ENCODE results near the gene SCN1B.

The SCN1B gene

GRCh38 chr19:35046461-35046860 lies 16.2 kb downstream of the SCN1B start (continued):
- no peak for TF ChIP-seq ZNF792 (tag by site-specific recombination; IDR thresholded peaks at IDR 0.05)
- TF ChIP-seq, protein P1, sequence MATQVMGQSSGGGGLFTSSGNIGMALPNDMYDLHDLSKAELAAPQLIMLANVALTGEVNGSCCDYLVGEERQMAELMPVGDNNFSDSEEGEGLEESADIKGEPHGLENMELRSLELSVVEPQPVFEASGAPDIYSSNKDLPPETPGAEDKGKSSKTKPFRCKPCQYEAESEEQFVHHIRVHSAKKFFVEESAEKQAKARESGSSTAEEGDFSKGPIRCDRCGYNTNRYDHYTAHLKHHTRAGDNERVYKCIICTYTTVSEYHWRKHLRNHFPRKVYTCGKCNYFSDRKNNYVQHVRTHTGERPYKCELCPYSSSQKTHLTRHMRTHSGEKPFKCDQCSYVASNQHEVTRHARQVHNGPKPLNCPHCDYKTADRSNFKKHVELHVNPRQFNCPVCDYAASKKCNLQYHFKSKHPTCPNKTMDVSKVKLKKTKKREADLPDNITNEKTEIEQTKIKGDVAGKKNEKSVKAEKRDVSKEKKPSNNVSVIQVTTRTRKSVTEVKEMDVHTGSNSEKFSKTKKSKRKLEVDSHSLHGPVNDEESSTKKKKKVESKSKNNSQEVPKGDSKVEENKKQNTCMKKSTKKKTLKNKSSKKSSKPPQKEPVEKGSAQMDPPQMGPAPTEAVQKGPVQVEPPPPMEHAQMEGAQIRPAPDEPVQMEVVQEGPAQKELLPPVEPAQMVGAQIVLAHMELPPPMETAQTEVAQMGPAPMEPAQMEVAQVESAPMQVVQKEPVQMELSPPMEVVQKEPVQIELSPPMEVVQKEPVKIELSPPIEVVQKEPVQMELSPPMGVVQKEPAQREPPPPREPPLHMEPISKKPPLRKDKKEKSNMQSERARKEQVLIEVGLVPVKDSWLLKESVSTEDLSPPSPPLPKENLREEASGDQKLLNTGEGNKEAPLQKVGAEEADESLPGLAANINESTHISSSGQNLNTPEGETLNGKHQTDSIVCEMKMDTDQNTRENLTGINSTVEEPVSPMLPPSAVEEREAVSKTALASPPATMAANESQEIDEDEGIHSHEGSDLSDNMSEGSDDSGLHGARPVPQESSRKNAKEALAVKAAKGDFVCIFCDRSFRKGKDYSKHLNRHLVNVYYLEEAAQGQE (tag by site-specific recombination; IDR thresholded peaks at IDR 0.05) = no peak
- TF ChIP-seq ZNF580 (tag by site-specific recombination; IDR thresholded peaks at IDR 0.05) = no peak
- no peak for TF ChIP-seq GLIS1 (tag by site-specific recombination; IDR thresholded peaks at IDR 0.05)
- no peak for TF ChIP-seq GFI1B (tag by site-specific recombination; IDR thresholded peaks at IDR 0.05)
- no peak for TF ChIP-seq GLI4 (tag by site-specific recombination; IDR thresholded peaks at IDR 0.05)
- no peak for TF ChIP-seq ZNF10 (tag by site-specific recombination; IDR thresholded peaks at IDR 0.05)
- no peak for TF ChIP-seq ZNF350 (tag by site-specific recombination; IDR thresholded peaks at IDR 0.05)

- H3K36me3 ChIP-seq (ENCODE audit: control insufficient read depth in 2 of 2, insufficient read depth in 1 of 2, low read length in 2 of 2) = no peaks in the 10 kb centered on the region
- H3K27ac ChIP-seq (ENCODE audit: extremely low read depth, low read depth, low read length) = no peak overlapping the region
- no peak overlapping the region for H3K4me3 ChIP-seq (ENCODE audit: low read depth, low read length)
- H3K9me3 ChIP-seq (ENCODE audit: control insufficient read depth, insufficient read depth, low read depth, low read length) = no peaks in the 10 kb centered on the region
- peaks cover 6% of the 10 kb centered on the region; the same call in 1 of the 2 replicates for H3K4me1 ChIP-seq (ENCODE audit: control insufficient read depth, insufficient read depth, low read length)
- ChIA-PET CTCF (interaction anchor here (0.6 to 9.6 kb wide), 15 partner anchors 7 to 253 kb away, joined by 3 to 193 read pairs (median 5); partner anchors contain the start of genes FXYD1 and LGI4), POLR2A (no interaction called here)
- TF ChIP-seq PRDM10 (tag by site-specific recombination; IDR thresholded peaks at IDR 0.05) (peak; percentile 76), ZNF341 (tag by site-specific recombination; IDR thresholded peaks at IDR 0.05; ENCODE audit: low read depth) (0 out of 2 replicates have a peak, but pooled peaks have one; percentile 21), ZIC2 (tag by site-specific recombination; IDR thresholded peaks at IDR 0.05) (peak; percentile 99), ZNF138 (tag by site-specific recombination; IDR thresholded peaks at IDR 0.05; ENCODE audit: borderline replicate concordance) (no peak), ZNF248 (tag by site-specific recombination; IDR thresholded peaks at IDR 0.05) (no peak), ZNF362 (tag by site-specific recombination; IDR thresholded peaks at IDR 0.05) (no peak), ZNF555 (tag by site-specific recombination; conservative IDR thresholded peaks at IDR 0.05) (no peak), ZNF785 (tag by site-specific recombination; IDR thresholded peaks at IDR 0.05) (no peak)
- TF ChIP-seq, protein P2, sequence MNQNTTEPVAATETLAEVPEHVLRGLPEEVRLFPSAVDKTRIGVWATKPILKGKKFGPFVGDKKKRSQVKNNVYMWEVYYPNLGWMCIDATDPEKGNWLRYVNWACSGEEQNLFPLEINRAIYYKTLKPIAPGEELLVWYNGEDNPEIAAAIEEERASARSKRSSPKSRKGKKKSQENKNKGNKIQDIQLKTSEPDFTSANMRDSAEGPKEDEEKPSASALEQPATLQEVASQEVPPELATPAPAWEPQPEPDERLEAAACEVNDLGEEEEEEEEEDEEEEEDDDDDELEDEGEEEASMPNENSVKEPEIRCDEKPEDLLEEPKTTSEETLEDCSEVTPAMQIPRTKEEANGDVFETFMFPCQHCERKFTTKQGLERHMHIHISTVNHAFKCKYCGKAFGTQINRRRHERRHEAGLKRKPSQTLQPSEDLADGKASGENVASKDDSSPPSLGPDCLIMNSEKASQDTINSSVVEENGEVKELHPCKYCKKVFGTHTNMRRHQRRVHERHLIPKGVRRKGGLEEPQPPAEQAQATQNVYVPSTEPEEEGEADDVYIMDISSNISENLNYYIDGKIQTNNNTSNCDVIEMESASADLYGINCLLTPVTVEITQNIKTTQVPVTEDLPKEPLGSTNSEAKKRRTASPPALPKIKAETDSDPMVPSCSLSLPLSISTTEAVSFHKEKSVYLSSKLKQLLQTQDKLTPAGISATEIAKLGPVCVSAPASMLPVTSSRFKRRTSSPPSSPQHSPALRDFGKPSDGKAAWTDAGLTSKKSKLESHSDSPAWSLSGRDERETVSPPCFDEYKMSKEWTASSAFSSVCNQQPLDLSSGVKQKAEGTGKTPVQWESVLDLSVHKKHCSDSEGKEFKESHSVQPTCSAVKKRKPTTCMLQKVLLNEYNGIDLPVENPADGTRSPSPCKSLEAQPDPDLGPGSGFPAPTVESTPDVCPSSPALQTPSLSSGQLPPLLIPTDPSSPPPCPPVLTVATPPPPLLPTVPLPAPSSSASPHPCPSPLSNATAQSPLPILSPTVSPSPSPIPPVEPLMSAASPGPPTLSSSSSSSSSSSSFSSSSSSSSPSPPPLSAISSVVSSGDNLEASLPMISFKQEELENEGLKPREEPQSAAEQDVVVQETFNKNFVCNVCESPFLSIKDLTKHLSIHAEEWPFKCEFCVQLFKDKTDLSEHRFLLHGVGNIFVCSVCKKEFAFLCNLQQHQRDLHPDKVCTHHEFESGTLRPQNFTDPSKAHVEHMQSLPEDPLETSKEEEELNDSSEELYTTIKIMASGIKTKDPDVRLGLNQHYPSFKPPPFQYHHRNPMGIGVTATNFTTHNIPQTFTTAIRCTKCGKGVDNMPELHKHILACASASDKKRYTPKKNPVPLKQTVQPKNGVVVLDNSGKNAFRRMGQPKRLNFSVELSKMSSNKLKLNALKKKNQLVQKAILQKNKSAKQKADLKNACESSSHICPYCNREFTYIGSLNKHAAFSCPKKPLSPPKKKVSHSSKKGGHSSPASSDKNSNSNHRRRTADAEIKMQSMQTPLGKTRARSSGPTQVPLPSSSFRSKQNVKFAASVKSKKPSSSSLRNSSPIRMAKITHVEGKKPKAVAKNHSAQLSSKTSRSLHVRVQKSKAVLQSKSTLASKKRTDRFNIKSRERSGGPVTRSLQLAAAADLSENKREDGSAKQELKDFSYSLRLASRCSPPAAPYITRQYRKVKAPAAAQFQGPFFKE (tag by site-specific recombination; IDR thresholded peaks at IDR 0.05; ENCODE audit: borderline replicate concordance) = no peak
- TF ChIP-seq, protein P3, sequence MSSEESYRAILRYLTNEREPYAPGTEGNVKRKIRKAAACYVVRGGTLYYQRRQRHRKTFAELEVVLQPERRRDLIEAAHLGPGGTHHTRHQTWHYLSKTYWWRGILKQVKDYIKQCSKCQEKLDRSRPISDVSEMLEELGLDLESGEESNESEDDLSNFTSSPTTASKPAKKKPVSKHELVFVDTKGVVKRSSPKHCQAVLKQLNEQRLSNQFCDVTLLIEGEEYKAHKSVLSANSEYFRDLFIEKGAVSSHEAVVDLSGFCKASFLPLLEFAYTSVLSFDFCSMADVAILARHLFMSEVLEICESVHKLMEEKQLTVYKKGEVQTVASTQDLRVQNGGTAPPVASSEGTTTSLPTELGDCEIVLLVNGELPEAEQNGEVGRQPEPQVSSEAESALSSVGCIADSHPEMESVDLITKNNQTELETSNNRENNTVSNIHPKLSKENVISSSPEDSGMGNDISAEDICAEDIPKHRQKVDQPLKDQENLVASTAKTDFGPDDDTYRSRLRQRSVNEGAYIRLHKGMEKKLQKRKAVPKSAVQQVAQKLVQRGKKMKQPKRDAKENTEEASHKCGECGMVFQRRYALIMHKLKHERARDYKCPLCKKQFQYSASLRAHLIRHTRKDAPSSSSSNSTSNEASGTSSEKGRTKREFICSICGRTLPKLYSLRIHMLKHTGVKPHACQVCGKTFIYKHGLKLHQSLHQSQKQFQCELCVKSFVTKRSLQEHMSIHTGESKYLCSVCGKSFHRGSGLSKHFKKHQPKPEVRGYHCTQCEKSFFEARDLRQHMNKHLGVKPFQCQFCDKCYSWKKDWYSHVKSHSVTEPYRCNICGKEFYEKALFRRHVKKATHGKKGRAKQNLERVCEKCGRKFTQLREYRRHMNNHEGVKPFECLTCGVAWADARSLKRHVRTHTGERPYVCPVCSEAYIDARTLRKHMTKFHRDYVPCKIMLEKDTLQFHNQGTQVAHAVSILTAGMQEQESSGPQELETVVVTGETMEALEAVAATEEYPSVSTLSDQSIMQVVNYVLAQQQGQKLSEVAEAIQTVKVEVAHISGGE (tag by site-specific recombination; conservative IDR thresholded peaks at IDR 0.05; ENCODE audit: low read depth) = no peak
These were observed 18.7 kb downstream of the SCN1B start for GRCh38 chr19:35048911-35049411.

All from HEK293 (cell line).